Peyer's patch (tissue), 4 donors: ENCODE results near the gene B4GALNT4. TPM values are rescaled to one million over a fixed set of nuclear protein-coding genes. Genes with fewer than 3 reads are reported as not detected.
"Not testable (repeated sequence)": the region's sequence is repeated elsewhere in the genome, so short reads cannot be mapped to it uniquely, and the experiment has no call there.

Experiments
- DNase-seq, 3 donors: peaks; one replicate each; pipeline ENCODE4 v3.0.0-alpha.2; 2017 to 2019
- H3K27ac ChIP-seq, 4 donors: fragments of 200-600 bp; sonication (generic); one replicate each; pipeline ENCODE4 v1.5.1; 2016 to 2019
- H3K27me3 ChIP-seq, 2 donors: fragments of 200-600 bp; sonication (generic); one replicate each; pipeline ENCODE4 v1.5.1; 2019
- H3K36me3 ChIP-seq, 3 donors: fragments of 200-600 bp; sonication (generic); one replicate each; pipeline ENCODE4 v1.5.1; 2016 to 2019
- H3K4me1 ChIP-seq, 4 donors: fragments of 200-600 bp; sonication (generic); one replicate each; pipeline ENCODE4 v1.5.1; 2016 to 2019
- H3K4me3 ChIP-seq, 4 donors: fragments of 200-600 bp; sonication (generic); 1 replicate in 3 of 4; 2 replicates in 1 of 4; pipeline ENCODE4 v1.5.1; 2016 to 2019; ENCODE audit warnings: mild to moderate bottlenecking in 1 of 4
- H3K9me3 ChIP-seq, 4 donors: fragments of 200-600 bp; sonication (generic); one replicate each; pipeline ENCODE4 v1.5.1; 2016 to 2019; ENCODE audit warnings: mild to moderate bottlenecking in 1 of 4
- CTCF ChIP-seq, 6 experiments: fragments of 450-650 bp in 4 of 6; fragments of 200-600 bp in 2 of 6; sonication (generic) in 1 of 6; IDR thresholded peaks; one replicate each; pipeline ENCODE4 v1.5.1; 2017 to 2019; ENCODE audit warnings: antibody characterized with exemption in 6 of 6, mild to moderate bottlenecking in 3 of 6, moderate library complexity in 1 of 6
- POLR2A ChIP-seq, 2 donors: fragments of 450-650 bp; IDR thresholded peaks; one replicate each; pipeline ENCODE4 v1.5.1; 2017; ENCODE audit warnings: antibody characterized with exemption in 2 of 2, mild to moderate bottlenecking in 2 of 2, moderate library complexity in 2 of 2
- total RNA-seq, 4 donors: library from RNA; depleted of rRNA; stranded (reverse); fragments of >200 nt; gene quantifications; one replicate each; pipeline ENCODE4 v1.1.0, GENCODE V29; 2016

The B4GALNT4 gene
- total RNA-seq, 4 donors from 2014 or later, result 2.5 to 36.3 (median 9.3) TPM

GRCh38 chr11:420054-420910, 51.0 kb downstream of the B4GALNT4 start:
- Histone ChIP-seq H3K9me3 (no peaks in the 10 kb centered on the region), H3K4me3 (no peak overlapping the region), H3K36me3 (peaks cover 0 to 12% (median 0%) of the 10 kb centered on the region in 3 donors), H3K27ac (no peak overlapping the region), H3K4me1 (peaks cover 1 to 21% (median 14%) of the 10 kb centered on the region in 4 donors), H3K27me3 (no peaks in the 10 kb centered on the region)
- TF ChIP-seq CTCF (IDR thresholded peaks at IDR 0.05) (no peak), POLR2A (IDR thresholded peaks at IDR 0.05) (no peak)
- DNase-seq, result peak in 1 of 3 donors; percentile 46

- H3K36me3 ChIP-seq, result peaks cover 0 to 12% (median 0%) of the 10 kb centered on the region in 3 donors
- TF ChIP-seq POLR2A (IDR thresholded peaks at IDR 0.05) (no peak), CTCF (IDR thresholded peaks at IDR 0.05) (no peak)
- peak in 1 of 3 donors; percentile 46 for DNase-seq
- no peak overlapping the region for H3K27ac ChIP-seq
- no peaks in the 10 kb centered on the region for H3K9me3 ChIP-seq
- peaks cover 0 to 16% (median 8%) of the 10 kb centered on the region in 4 donors for H3K4me1 ChIP-seq
- no peak overlapping the region for H3K4me3 ChIP-seq
- no peaks in the 10 kb centered on the region for H3K27me3 ChIP-seq
These were observed 51.6 kb downstream of the B4GALNT4 start for GRCh38 chr11:420911-421321.

GRCh38 chr11:422249-422656, 53.0 kb downstream of the B4GALNT4 start:
- Histone ChIP-seq H3K9me3 (no peaks in the 10 kb centered on the region), H3K27ac (no peak overlapping the region), H3K4me1 (peaks cover 0 to 5% (median 2%) of the 10 kb centered on the region in 4 donors), H3K4me3 (no peak overlapping the region), H3K36me3 (peaks cover 0 to 12% (median 0%) of the 10 kb centered on the region in 3 donors), H3K27me3 (no peaks in the 10 kb centered on the region)
- DNase-seq, result no peak
- TF ChIP-seq POLR2A (IDR thresholded peaks at IDR 0.05) (no peak), CTCF (IDR thresholded peaks at IDR 0.05) (no peak)

- Histone ChIP-seq H3K4me3 (no peak overlapping the region), H3K4me1 (no peaks in the 10 kb centered on the region), H3K27me3 (no peaks in the 10 kb centered on the region), H3K36me3 (peaks cover 0 to 20% (median 0%) of the 10 kb centered on the region in 3 donors), H3K27ac (no peak overlapping the region), H3K9me3 (no peaks in the 10 kb centered on the region)
- TF ChIP-seq POLR2A (IDR thresholded peaks at IDR 0.05) (no peak), CTCF (IDR thresholded peaks at IDR 0.05) (no peak)
- DNase-seq, result no peak
These were observed 54.9 kb downstream of the B4GALNT4 start for GRCh38 chr11:424232-424631.

- not testable (repeated sequence) for DNase-seq, H3K4me1 ChIP-seq, H3K27ac ChIP-seq, H3K27me3 ChIP-seq, H3K9me3 ChIP-seq, H3K4me3 ChIP-seq
- peaks cover 0 to 20% (median 0%) of the 10 kb centered on the region in 3 donors for H3K36me3 ChIP-seq
These were observed 55.5 kb downstream of the B4GALNT4 start for GRCh38 chr11:424766-425165.

GRCh38 chr11:425301-425700, 56.0 kb downstream of the B4GALNT4 start:
- H3K9me3 ChIP-seq, result no peaks in the 10 kb centered on the region
- no peak for DNase-seq
- TF ChIP-seq CTCF (IDR thresholded peaks at IDR 0.05) (no peak), POLR2A (IDR thresholded peaks at IDR 0.05) (no peak)
- no peak overlapping the region for H3K27ac ChIP-seq
- H3K36me3 ChIP-seq, result peaks cover 0 to 16% (median 0%) of the 10 kb centered on the region in 3 donors
- no peak overlapping the region for H3K4me3 ChIP-seq
- H3K27me3 ChIP-seq, result no peaks in the 10 kb centered on the region
- H3K4me1 ChIP-seq, result no peaks in the 10 kb centered on the region
